ENCODE measurements around the gene HOOK2.
"Not testable (repeated sequence)": the region's sequence is repeated elsewhere in the genome, so short reads cannot be mapped to it uniquely, and the experiment has no call there.

Gene HOOK2

GRCh38 chr19:12751635-12752034, 23.7 kb downstream of the HOOK2 start, which contains the start of gene BEST2:
Gene BEST2 (plus strand): TSS chr19:12751791. CDS start chr19:12752593, 802 bp downstream.
- DNase-seq = no peak

GRCh38 chr19:12750851-12751250, 24.5 kb downstream of the HOOK2 start:
- no peak for DNase-seq

GRCh38 chr19:12749938-12750521, 25.3 kb downstream of the HOOK2 start:
- peak; percentile 17 for DNase-seq

- DNase-seq = no peak
These were observed 26.9 kb downstream of the HOOK2 start for GRCh38 chr19:12748489-12748888.

GRCh38 chr19:12745166-12745897, 30.0 kb downstream of the HOOK2 start:
- DNase-seq = no peak

GRCh38 chr19:12737835-12738351, 37.5 kb downstream of the HOOK2 start:
- no peak for DNase-seq

- peak; percentile 96 for DNase-seq
These were observed 38.1 kb downstream of the HOOK2 start, which contains the start of gene GET3 for GRCh38 chr19:12736995-12737834. Gene GET3 (plus strand): TSS chr19:12737497. CDS start chr19:12737506, 9 bp downstream.

- DNase-seq = no peak
These were observed 41.8 kb downstream of the HOOK2 start for GRCh38 chr19:12733369-12734214.

GRCh38 chr19:12731337-12731736, 44.0 kb downstream of the HOOK2 start:
- no peak for DNase-seq

GRCh38 chr19:12730064-12730463, 45.3 kb downstream of the HOOK2 start:
- no peak for DNase-seq

GRCh38 chr19:12727745-12728433, 47.5 kb downstream of the HOOK2 start:
- DNase-seq = no peak

- no peak for DNase-seq
These were observed 48.4 kb downstream of the HOOK2 start for GRCh38 chr19:12726988-12727316.

GRCh38 chr19:12725612-12726011, 49.7 kb downstream of the HOOK2 start:
- DNase-seq = not testable (repeated sequence)

GRCh38 chr19:12723641-12724426, 51.5 kb downstream of the HOOK2 start, which contains the start of gene TNPO2:
Gene TNPO2 (minus strand): TSS chr19:12723932. CDS start chr19:12720977, 2,955 bp downstream.
- no peak for DNase-seq

- no peak for DNase-seq
These were observed 52.0 kb downstream of the HOOK2 start for GRCh38 chr19:12723381-12723640.

- DNase-seq = peak; percentile 91
These were observed 52.6 kb downstream of the HOOK2 start for GRCh38 chr19:12722566-12723380.

GRCh38 chr19:12721656-12722565, 53.4 kb downstream of the HOOK2 start:
- DNase-seq = peak; percentile 39

GRCh38 chr19:12720851-12721655, 54.3 kb downstream of the HOOK2 start:
- DNase-seq = no peak

Data from T1000 (cell line).